ENCODE data around the gene UGT1A1. TPM values are rescaled to one million over a fixed set of nuclear protein-coding genes. Genes with fewer than 3 reads are reported as not detected.
"Not testable (repeated sequence)": the region's sequence is repeated elsewhere in the genome, so short reads cannot be mapped to it uniquely, and the experiment has no call there.

UGT1A1 gene
- total RNA-seq, 1 donor from 2014 or later = not detected

DNA sequence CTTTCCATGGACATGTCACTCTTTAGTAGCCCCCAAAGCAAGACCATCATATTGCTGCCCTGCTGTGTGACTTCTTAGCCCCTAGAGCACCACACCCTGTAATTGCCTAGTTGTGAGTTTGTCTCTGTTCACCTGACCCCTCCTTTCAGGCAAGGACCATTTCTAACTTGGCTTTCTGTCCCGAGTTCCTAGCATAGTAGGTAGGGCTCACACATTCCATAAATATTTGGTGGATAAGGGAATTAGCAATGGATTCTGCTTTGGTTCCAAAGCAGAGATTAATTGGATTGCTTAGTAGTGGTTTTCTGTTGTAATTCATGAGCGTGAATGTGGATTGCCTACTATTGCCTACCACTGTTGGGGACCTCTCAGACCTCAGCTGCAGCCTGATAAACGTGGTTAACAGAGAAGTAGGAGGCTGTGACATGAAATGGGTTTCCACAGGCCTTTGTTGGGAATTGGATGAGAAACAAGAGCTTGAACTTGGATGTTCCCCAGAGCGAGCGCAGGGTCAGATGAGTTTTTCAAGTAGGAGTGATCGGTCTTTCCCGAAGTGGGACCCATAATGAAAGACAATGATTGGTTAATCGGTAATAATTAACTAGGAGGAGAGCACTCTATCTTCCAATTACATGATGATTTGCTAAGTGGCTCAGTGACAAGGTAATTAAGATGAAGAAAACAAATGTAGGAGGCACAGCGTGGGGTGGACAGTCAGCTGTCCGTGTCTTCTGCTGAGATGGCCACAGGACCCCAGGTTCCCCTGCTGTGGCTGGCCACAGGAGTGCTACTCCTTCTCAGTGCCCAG, 13.4 kb upstream of the UGT1A1 start:
- H3K9me3 Mint-ChIP-seq = peaks cover 13% of the 10 kb centered on the region
- no peak overlapping the region for H3K4me3 Mint-ChIP-seq
- intact Hi-C loops (cut with micrococcal nuclease) = no loop called here
- no peak overlapping the region for H3K27ac Mint-ChIP-seq
- H3K27me3 Mint-ChIP-seq = no peaks in the 10 kb centered on the region
- no peaks in the 10 kb centered on the region for H3K36me3 Mint-ChIP-seq (ENCODE audit: low read depth)
- DNase-seq = no peak
- no peaks in the 10 kb centered on the region for H3K4me1 Mint-ChIP-seq

DNA sequence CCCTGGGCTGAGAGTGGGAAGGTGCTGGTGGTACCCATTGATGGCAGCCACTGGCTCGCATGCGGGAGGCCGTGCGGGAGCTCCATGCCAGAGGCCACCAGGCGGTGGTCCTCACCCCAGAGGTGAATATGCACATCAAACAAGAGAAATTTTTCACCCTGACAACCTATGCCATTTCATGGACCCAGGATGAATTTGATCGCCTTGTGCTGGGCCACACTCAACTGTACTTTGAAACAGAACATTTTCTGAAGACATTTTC, 12.9 kb upstream of the UGT1A1 start:
- intact Hi-C loops (cut with micrococcal nuclease) = no loop called here
- Mint-ChIP-seq H3K27me3 (no peaks in the 10 kb centered on the region), H3K9me3 (peaks cover 17% of the 10 kb centered on the region), H3K4me3 (no peak overlapping the region), H3K36me3 (ENCODE audit: low read depth) (no peaks in the 10 kb centered on the region), H3K4me1 (no peaks in the 10 kb centered on the region), H3K27ac (no peak overlapping the region)
- no peak for DNase-seq

DNA sequence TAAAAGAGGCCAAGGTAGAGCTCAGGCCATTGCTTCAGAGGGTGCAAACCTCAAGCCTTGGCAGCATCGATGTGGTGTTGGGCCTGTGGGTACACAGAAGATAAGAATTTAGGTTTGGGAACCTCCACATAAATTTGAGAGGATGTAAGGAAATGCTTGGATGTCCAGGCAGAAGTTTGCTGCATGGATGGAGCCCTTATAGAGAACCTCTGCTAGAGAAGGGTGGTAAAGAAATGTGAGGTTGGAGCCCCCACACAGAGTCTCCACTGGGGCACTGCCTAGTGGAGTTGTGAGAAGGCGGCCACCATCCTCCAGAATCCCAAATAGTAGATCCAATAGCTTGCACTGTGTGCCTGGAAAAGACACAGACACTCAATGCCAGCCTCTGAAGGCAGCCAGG, 9.4 kb upstream of the UGT1A1 start:
- H3K27ac Mint-ChIP-seq; H3K27me3 Mint-ChIP-seq; intact Hi-C loops (cut with micrococcal nuclease); H3K4me3 Mint-ChIP-seq; DNase-seq; H3K36me3 Mint-ChIP-seq (ENCODE audit: low read depth); H3K4me1 Mint-ChIP-seq: not testable (repeated sequence)
- H3K9me3 Mint-ChIP-seq = peaks cover 17% of the 10 kb centered on the region

DNA sequence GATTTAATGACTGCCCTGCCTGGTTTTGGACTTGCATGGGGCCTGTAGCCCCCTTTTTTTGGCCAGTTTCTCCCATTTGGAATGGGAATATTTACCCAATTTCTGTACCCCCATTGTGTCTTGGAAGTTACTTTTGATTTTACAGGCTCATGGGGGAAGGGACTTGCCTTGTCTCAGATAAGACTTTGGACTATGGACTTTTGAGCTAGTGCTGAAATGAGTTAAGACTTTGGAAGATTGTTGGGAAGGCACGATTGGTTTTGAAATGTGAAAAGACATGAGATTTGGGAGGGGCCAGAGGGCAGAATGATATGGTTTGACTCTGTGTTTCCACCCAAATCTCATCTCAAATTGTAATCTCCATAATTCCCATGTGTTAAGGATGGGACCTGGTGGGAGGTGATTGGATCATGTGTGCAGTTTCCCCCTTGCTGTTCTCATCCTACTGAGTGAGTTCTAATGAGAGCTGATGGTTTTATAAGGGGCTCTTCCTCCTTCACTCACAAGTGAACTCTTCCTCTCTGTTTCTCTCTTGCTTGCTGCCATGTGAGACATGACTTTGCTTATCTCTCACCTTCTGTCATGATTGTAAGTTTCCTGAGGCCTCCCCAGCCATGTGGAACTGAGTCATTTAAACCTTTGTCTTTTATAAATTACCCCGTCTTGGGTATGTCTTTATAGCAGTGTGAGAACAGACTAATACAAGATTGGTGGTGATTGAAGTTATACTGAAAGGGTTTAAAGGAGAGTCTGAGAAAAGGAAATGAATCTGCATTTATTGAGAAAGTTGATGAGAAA, 8.7 kb upstream of the UGT1A1 start:
- H3K9me3 Mint-ChIP-seq = peaks cover 17% of the 10 kb centered on the region
- not testable (repeated sequence) for H3K4me1 Mint-ChIP-seq

DNA sequence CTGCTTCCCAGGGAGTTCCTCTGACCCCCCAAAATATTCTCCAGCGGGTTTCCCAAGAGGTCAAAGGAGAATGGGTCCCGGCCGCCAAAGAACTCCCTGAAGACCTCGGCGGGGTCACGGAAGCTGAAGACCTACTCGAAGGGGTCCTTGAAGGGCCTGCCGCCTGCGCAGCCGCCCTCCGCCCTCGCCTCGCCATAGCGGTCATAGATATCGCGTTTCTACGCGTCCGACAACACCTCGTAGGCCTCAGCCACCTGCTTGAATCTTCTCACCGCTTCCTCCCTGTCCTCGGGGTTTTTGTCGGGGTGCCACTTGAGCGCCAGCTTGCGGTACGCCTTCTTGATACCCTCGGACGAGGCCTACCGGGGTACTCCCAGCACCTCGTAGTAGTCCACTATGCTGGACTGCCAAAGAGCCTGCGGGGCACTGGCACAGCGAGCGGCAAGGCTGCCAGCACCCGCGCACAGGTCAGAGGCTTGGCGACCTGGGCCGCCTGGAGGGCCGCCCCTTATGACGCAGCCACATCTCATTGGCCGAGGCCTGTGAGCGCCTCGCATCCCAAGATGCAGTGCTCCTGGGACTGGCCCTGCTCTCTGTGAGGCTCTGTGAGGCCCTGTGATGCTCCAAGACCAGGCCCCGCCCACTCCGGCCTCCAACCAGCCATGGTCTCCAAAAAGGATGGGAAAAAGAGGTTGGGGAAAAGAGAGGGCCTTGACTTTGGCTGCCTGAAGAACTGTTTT, 5.0 kb upstream of the UGT1A1 start:
- DNase-seq = no peak
- Mint-ChIP-seq H3K27ac (no peak overlapping the region), H3K4me1 (no peaks in the 10 kb centered on the region), H3K36me3 (ENCODE audit: low read depth) (no peaks in the 10 kb centered on the region), H3K9me3 (peaks cover 9% of the 10 kb centered on the region), H3K27me3 (no peaks in the 10 kb centered on the region), H3K4me3 (no peak overlapping the region)
- intact Hi-C loops (cut with micrococcal nuclease) = no loop called here

More for the DNA sequence above, 8.7 kb upstream of the UGT1A1 start:
- DNase-seq; H3K27ac Mint-ChIP-seq; H3K4me3 Mint-ChIP-seq; H3K27me3 Mint-ChIP-seq; intact Hi-C loops (cut with micrococcal nuclease); H3K36me3 Mint-ChIP-seq (ENCODE audit: low read depth): not testable (repeated sequence)

DNA sequence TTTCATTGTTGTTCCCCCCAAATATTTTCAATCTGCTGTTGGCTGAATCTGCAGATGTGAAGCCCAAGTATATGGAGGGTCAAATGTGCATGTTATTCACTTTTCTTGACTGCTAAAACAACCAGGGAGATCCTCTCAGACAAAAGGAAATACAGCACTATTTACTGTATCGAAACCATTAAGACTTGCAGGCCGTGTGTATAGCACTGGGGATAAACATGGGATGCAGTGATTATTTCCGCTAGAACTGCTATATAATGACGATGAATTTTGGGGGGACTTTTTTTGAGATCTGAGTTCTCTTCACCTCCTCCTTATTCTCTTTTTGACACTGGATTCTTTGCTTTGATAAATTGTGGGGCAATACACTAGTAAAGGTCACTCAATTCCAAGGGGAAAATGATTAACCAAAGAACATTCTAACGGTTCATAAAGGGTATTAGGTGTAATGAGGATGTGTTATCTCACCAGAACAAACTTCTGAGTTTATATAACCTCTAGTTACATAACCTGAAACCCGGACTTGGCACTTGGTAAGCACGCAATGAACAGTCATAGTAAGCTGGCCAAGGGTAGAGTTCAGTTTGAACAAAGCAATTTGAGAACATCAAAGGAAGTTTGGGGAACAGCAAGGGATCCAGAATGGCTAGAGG, 3.5 kb upstream of the UGT1A1 start:
- DNase-seq = no peak
- no peaks in the 10 kb centered on the region for H3K4me1 Mint-ChIP-seq
- H3K27me3 Mint-ChIP-seq = no peaks in the 10 kb centered on the region
- peaks cover 5% of the 10 kb centered on the region for H3K9me3 Mint-ChIP-seq
- no peaks in the 10 kb centered on the region for H3K36me3 Mint-ChIP-seq (ENCODE audit: low read depth)
- intact Hi-C loops (cut with micrococcal nuclease) = no loop called here
- no peak overlapping the region for H3K27ac Mint-ChIP-seq
- H3K4me3 Mint-ChIP-seq = no peak overlapping the region

DNA sequence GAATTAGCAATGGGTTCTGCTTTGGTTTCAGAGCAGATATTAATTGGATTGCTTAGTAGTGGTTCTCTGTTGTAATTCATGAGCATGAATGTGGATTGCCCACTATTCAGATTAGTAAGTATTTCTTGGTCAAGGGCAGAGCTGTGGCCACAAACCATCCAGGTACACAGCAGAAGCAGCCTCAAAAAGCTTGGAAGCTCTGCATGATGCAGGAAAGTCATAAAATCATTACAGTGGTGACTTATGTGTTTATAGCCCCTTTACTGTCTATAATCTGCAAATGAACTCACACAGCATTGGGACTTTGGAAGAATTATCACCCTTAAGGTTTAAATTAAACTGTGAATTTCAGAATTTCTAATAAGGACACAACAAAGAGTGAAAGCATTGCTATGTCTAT, 1.9 kb upstream of the UGT1A1 start:
- Mint-ChIP-seq H3K4me1 (no peaks in the 10 kb centered on the region), H3K27me3 (no peaks in the 10 kb centered on the region), H3K4me3 (no peak overlapping the region), H3K9me3 (no peaks in the 10 kb centered on the region), H3K36me3 (ENCODE audit: low read depth) (no peaks in the 10 kb centered on the region), H3K27ac (no peak overlapping the region)
- DNase-seq = no peak
- intact Hi-C loops (cut with micrococcal nuclease) = no loop called here

DNA sequence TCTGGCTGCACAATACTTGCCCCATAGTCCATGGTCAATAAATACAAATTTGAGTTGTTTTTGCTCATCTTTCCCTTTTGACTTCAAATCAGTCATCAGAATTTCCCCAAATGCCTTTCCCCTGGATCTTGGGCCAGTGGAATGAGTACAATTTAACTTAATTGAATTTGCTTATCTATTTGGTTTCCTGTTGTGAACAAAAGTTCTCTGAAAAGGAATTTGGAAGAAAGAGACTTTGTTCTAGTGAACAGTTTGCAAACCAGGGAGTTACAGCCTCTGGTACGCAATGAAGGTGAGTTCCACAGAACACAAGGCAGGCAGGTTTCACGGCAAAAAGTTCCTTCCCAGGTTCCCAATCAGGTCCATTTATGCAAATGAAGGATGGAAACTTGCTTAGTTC, 1.2 kb upstream of the UGT1A1 start:
- Mint-ChIP-seq H3K4me1 (no peaks in the 10 kb centered on the region), H3K27me3 (peaks cover 5% of the 10 kb centered on the region), H3K9me3 (no peaks in the 10 kb centered on the region), H3K27ac (no peak overlapping the region), H3K36me3 (ENCODE audit: low read depth) (no peaks in the 10 kb centered on the region), H3K4me3 (no peak overlapping the region)
- intact Hi-C loops (cut with micrococcal nuclease) = no loop called here
- DNase-seq = no peak

DNA sequence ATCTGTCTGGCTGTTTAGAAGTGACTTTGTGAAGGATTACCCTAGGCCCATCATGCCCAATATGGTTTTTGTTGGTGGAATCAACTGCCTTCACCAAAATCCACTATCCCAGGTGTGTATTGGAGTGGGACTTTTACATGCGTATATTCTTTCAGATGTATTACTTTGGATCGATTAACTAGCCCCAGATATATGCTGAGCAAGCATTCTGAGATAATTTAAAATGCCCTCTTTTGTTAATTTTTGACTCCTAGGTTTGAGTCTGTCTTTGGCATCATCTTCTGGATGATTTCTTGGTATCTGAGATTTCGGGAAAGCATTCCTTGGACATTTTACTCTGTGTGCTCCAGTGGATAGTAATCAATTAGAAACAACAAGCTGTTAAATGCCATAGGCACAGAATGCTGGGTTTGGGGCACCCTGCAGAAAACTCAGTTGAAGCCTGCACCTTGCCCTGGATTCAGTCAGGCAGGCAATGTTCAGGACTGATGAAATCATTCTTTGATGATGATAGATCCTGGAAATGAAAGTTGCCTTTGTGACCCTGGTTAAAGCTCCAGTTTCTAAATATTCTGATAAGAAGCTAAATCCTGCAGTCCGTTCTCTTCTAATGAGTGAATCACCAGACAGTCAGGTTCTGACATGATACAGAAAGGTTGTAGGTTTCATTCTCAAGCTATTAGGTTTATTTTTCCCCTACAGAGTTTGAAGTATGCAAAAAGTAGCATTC, 1.1 kb downstream of the UGT1A1 start:
- Mint-ChIP-seq H3K27ac (no peak overlapping the region), H3K36me3 (ENCODE audit: low read depth) (no peaks in the 10 kb centered on the region), H3K4me1 (peaks cover 3% of the 10 kb centered on the region), H3K9me3 (no peaks in the 10 kb centered on the region), H3K27me3 (peaks cover 10% of the 10 kb centered on the region), H3K4me3 (no peak overlapping the region)
- intact Hi-C loops (cut with micrococcal nuclease) = no loop called here
- DNase-seq = no peak

DNA sequence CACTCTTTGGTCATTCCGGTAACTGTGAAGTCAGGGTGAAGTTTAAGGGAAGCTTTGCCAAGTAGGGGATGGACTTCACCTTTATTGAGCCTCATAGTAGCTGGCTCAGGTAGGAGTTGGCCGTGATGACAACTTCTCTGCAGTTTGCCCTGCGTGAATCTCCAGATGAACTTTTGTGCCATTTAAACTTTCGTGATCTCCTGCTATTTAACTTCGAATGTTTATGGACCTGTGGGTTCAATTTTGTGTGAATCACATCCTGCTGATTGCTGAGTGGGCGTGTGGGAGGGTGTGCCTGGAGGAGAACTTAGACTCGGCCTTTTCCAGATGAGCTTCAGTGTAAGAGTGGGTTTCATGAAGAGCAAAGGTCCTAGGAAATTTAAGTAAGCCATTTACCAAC, 4.2 kb downstream of the UGT1A1 start:
- peaks cover 3% of the 10 kb centered on the region for H3K4me1 Mint-ChIP-seq
- no peaks in the 10 kb centered on the region for H3K9me3 Mint-ChIP-seq

DNA sequence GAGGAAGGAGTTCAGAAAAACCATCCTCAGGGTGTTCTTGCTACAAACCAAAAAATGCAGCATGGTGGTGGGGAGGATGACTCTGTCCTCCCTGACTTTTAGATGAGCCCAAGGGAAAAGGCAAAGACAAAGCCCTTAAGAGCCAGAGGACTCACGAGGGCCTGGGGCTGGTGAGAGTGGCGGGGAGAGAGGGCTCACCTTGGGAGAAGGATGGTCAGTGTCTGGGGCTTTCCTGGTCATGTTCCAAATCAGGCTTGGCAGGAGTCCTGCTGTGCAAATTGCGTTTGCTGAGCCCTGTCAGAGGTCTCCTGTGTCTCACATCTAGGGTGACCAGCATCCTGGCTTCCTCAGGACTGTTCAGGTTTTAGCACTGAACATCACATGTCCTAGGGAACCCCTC, 4.7 kb downstream of the UGT1A1 start:
- intact Hi-C loops (cut with micrococcal nuclease) = no loop called here
- no peak overlapping the region for H3K4me3 Mint-ChIP-seq
- DNase-seq = no peak
- no peak overlapping the region for H3K27ac Mint-ChIP-seq
- no peaks in the 10 kb centered on the region for H3K9me3 Mint-ChIP-seq
- H3K27me3 Mint-ChIP-seq = peaks cover 12% of the 10 kb centered on the region
- peaks cover 3% of the 10 kb centered on the region for H3K4me1 Mint-ChIP-seq
- no peaks in the 10 kb centered on the region for H3K36me3 Mint-ChIP-seq (ENCODE audit: low read depth)

More for the DNA sequence above, 4.2 kb downstream of the UGT1A1 start:
- intact Hi-C loops (cut with micrococcal nuclease) = no loop called here
- Mint-ChIP-seq H3K27ac (no peak overlapping the region), H3K36me3 (ENCODE audit: low read depth) (no peaks in the 10 kb centered on the region), H3K27me3 (peaks cover 12% of the 10 kb centered on the region), H3K4me3 (no peak overlapping the region)
- DNase-seq = no peak

DNA sequence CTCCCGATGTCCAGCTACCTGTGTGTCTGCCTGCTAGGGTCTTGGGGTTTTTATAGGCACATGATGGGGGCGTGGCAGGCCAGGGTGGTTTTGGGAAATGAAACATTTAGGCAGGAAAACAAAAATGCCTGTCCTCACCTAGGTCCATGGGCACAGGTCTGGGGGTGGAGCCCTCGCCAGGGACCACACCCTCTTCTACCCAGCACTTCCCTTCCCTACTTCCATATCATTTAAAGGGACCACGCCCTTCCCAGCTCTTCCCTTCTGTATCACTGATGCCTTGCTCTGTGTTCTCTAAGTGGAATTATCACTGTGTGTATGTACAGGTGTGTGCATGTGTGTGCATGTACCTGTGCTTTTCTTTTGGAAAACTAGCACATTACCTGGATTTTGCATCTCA, 6.3 kb downstream of the UGT1A1 start:
- DNase-seq = no peak
- no peak overlapping the region for H3K27ac Mint-ChIP-seq
- no peak overlapping the region for H3K4me3 Mint-ChIP-seq
- no peaks in the 10 kb centered on the region for H3K9me3 Mint-ChIP-seq
- no peaks in the 10 kb centered on the region for H3K36me3 Mint-ChIP-seq (ENCODE audit: low read depth)
- H3K4me1 Mint-ChIP-seq = peaks cover 3% of the 10 kb centered on the region
- intact Hi-C loops (cut with micrococcal nuclease) = no loop called here
- peaks cover 12% of the 10 kb centered on the region for H3K27me3 Mint-ChIP-seq

DNA sequence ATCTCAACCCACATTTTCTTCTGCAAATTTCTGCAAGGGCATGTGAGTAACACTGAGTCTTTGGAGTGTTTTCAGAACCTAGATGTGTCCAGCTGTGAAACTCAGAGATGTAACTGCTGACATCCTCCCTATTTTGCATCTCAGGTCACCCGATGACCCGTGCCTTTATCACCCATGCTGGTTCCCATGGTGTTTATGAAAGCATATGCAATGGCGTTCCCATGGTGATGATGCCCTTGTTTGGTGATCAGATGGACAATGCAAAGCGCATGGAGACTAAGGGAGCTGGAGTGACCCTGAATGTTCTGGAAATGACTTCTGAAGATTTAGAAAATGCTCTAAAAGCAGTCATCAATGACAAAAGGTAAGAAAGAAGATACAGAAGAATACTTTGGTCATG, 8.0 kb downstream of the UGT1A1 start:
- Mint-ChIP-seq H3K4me1 (peaks cover 3% of the 10 kb centered on the region), H3K27ac (no peak overlapping the region), H3K9me3 (no peaks in the 10 kb centered on the region), H3K36me3 (ENCODE audit: low read depth) (no peaks in the 10 kb centered on the region), H3K4me3 (no peak overlapping the region), H3K27me3 (peaks cover 12% of the 10 kb centered on the region)
- intact Hi-C loops (cut with micrococcal nuclease) = no loop called here
- no peak for DNase-seq
